Measurements from ENCODE around the gene ACSS2. TPM values are rescaled to one million over a fixed set of nuclear protein-coding genes. Genes with fewer than 3 reads are reported as not detected.

The ACSS2 gene
- total and polyA plus RNA-seq, 2 of the 8 experiments (the other 6 are each of a cell fraction or from before 2014, with no cell fraction given): 17.7 to 24.2 TPM

GRCh38 chr20:34956751-34957472, 80.5 kb downstream of the ACSS2 start:
- Histone ChIP-seq H2AK5ac (ENCODE audit: low read depth, low read length) (no peak overlapping the region), H3K56ac (replicated peaks; ENCODE audit: insufficient read length, low read depth, low read length) (no peak overlapping the region), H3K27me3 (replicated peaks in 1 of 4; ENCODE audit: control insufficient read depth in 3 of 4, extremely low read depth in 1 of 4, insufficient read depth in 3 of 4, low read length in 3 of 4) (peaks cover 0 to 5% (median 1%) of the 10 kb centered on the region in 4 experiments; a peak in 3 of 7 replicates), H2BK5ac (ENCODE audit: low read depth, low read length) (no peak overlapping the region), H2AFZ (ENCODE audit: low read length) (0 out of 2 replicates have a peak overlapping the region, but pooled peaks have one; percentile 24), H4K91ac (replicated peaks; ENCODE audit: insufficient read length, low read length) (peak overlapping the region; percentile 8), H3K27ac (ENCODE audit: low read depth, low read length) (no peak overlapping the region), H3K23me2 (ENCODE audit: low read depth, low read length) (peaks cover 4% of the 10 kb centered on the region; the same call in 1 of the 2 replicates), H2BK120ac (replicated peaks; ENCODE audit: low read depth, low read length) (no peak overlapping the region), H3K4ac (replicated peaks; ENCODE audit: insufficient read length, low read depth, low read length) (no peak overlapping the region), H2BK20ac (ENCODE audit: low read length) (no peak overlapping the region), H4K8ac (ENCODE audit: extremely low read depth, insufficient read depth, low read length) (no peak overlapping the region), H2BK15ac (ENCODE audit: low read length) (peak overlapping the region; percentile 72; the same call in 1 of the 2 replicates), H3K23ac (ENCODE audit: insufficient read length) (no peak overlapping the region), H2BK12ac (ENCODE audit: low read depth, low read length) (peak overlapping the region; percentile 90; the same call in 1 of the 2 replicates), H4K5ac (ENCODE audit: insufficient read length, low read depth, low read length) (no peak overlapping the region), H3K79me2 (ENCODE audit: control insufficient read depth in 1 of 2, insufficient read depth in 2 of 2, low read length in 2 of 2) (no peaks in the 10 kb centered on the region), H3K9ac (replicated peaks in 1 of 4; ENCODE audit: extremely low read depth in 1 of 4, low read depth in 3 of 4, low read length in 3 of 4) (no peak overlapping the region), H3K79me1 (ENCODE audit: low read depth, low read length) (no peaks in the 10 kb centered on the region), H3K4me2 (ENCODE audit: insufficient read depth in 1 of 2, low read depth in 2 of 2, low read length in 2 of 2) (peak overlapping the region; percentile 77 to 78; a peak in 2 of 4 replicates), H3K9me3 (ENCODE audit: insufficient read depth in 2 of 2, low read depth in 1 of 2, low read length in 1 of 2) (no peaks in the 10 kb centered on the region), H3K14ac (ENCODE audit: insufficient read length) (no peak overlapping the region), H4K20me1 (replicated peaks in 1 of 2; ENCODE audit: control insufficient read depth in 1 of 2, insufficient read depth in 2 of 2, low read length in 2 of 2) (no peaks in the 10 kb centered on the region), H3K18ac (ENCODE audit: extremely low read depth, low read length) (no peak overlapping the region; the same call in 1 of the 2 replicates), H3K36me3 (ENCODE audit: control insufficient read depth in 2 of 4, insufficient read depth in 4 of 4, low read length in 3 of 4) (no peaks in the 10 kb centered on the region), H3K4me3 (ENCODE audit: extremely low read depth in 1 of 4, insufficient read depth in 2 of 4, low read depth in 3 of 4, low read length in 4 of 4) (no peak overlapping the region), H3K4me1 (replicated peaks in 1 of 4; ENCODE audit: control insufficient read depth in 3 of 4, insufficient read depth in 4 of 4, low read length in 3 of 4) (peaks cover 0 to 12% (median under 1%) of the 10 kb centered on the region in 4 experiments; a peak in 4 of 7 replicates)
- DNase-seq (ENCODE audit: low read depth in 1 of 2, low spot score in 2 of 2): no peak
- 89% methylated on average over 21 of the region's 21 CpGs; no CpG with 5 or more reads in 1 of the 2 experiments for WGBS, 2 experiments (ENCODE audit: extremely low coverage in 1 of 2, insufficient coverage in 1 of 2, insufficient read length in 1 of 2, insufficient replicate concordance in 2 of 2, low coverage in 1 of 2, low lambda C conversion rate in 2 of 2, missing lambda C conversion rate in 1 of 2)
- FAIRE-seq: no peak
- ChIA-PET POLR2A (ENCODE audit: partially characterized antibody) (interaction anchor here (0.9 to 2.5 kb wide), 8 partner anchors 11 to 109 kb away, joined by 3 to 8 read pairs (median 4); no protein-coding TSS in a partner anchor), CTCF (ENCODE audit: partially characterized antibody) (interaction anchor here (0.6 to 3.3 kb wide), 9 partner anchors 10 to 82 kb away, joined by 3 to 48 read pairs (median 6); partner anchors contain the start of genes ACSS2 and GGT7)
- TF ChIP-seq MAX (IDR thresholded peaks at IDR 0.05): no peak
- TF ChIP-seq FOSL1 (IDR thresholded peaks at IDR 0.05; ENCODE audit: insufficient read depth, low read depth, low read length): no peak
- TF ChIP-seq SRF (IDR thresholded peaks at IDR 0.05; ENCODE audit: low read depth, low read length): no peak
- no peak for TF ChIP-seq KDM4A (IDR thresholded peaks at IDR 0.05; ENCODE audit: low read depth, low read length, severe bottlenecking)
- TF ChIP-seq EGR1 (IDR thresholded peaks at IDR 0.05; ENCODE audit: borderline replicate concordance, low read depth, low read length): no peak
- no peak for TF ChIP-seq SUZ12 (IDR thresholded peaks at IDR 0.05; ENCODE audit: low read length)
- TF ChIP-seq, protein P1, sequence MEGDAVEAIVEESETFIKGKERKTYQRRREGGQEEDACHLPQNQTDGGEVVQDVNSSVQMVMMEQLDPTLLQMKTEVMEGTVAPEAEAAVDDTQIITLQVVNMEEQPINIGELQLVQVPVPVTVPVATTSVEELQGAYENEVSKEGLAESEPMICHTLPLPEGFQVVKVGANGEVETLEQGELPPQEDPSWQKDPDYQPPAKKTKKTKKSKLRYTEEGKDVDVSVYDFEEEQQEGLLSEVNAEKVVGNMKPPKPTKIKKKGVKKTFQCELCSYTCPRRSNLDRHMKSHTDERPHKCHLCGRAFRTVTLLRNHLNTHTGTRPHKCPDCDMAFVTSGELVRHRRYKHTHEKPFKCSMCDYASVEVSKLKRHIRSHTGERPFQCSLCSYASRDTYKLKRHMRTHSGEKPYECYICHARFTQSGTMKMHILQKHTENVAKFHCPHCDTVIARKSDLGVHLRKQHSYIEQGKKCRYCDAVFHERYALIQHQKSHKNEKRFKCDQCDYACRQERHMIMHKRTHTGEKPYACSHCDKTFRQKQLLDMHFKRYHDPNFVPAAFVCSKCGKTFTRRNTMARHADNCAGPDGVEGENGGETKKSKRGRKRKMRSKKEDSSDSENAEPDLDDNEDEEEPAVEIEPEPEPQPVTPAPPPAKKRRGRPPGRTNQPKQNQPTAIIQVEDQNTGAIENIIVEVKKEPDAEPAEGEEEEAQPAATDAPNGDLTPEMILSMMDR (IDR thresholded peaks at IDR 0.05; ENCODE audit: control extremely low read depth in 1 of 3, insufficient read depth in 1 of 3, low read depth in 1 of 3, low read length in 3 of 3): no peak
- no peak for TF ChIP-seq MAFK (IDR thresholded peaks at IDR 0.05; ENCODE audit: low read depth, low read length)
- TF ChIP-seq BCL11A (IDR thresholded peaks at IDR 0.05; ENCODE audit: low read depth in 2 of 2, low read length in 2 of 2): no peak
